HL-60 (cell line): Measurements from ENCODE around the gene PPM1F.

Experiments
- DNase-seq, 2 experiments: peaks; one replicate each; pipeline ENCODE4 v3.0.0-alpha.2; 2010 to 2020; ENCODE audit warnings: low read depth in 1 of 2, low spot score in 1 of 2
- H3K27ac ChIP-seq: fragments of 250-450 bp; sonication (Bioruptor Pico); replicated peaks from 2 replicates; pipeline ENCODE4 v1.5.1; 2020; ENCODE audit warnings: mild to moderate bottlenecking, moderate library complexity
- H3K27me3 ChIP-seq: fragments of 250-450 bp; sonication (Bioruptor Pico); 2 replicates; pipeline ENCODE4 v1.5.1; 2021; ENCODE audit warnings: mild to moderate bottlenecking, moderate library complexity; ENCODE audit not compliant: insufficient read depth, poor library complexity, severe bottlenecking
- H3K4me3 ChIP-seq: replicated peaks from 2 replicates; pipeline ENCODE4 v1.5.1; 2011; ENCODE audit warnings: mild to moderate bottlenecking, control low read depth, low read length; ENCODE audit not compliant: insufficient read depth
- GABPA ChIP-seq: IDR thresholded peaks from 2 replicates; pipeline ENCODE4 v1.6.1; 2012; ENCODE audit warnings: low read depth
- POLR2AphosphoS5 ChIP-seq: IDR thresholded peaks from 2 replicates; pipeline ENCODE4 v1.6.1; 2012; ENCODE audit warnings: low read depth
- SPI1 ChIP-seq: IDR thresholded peaks from 2 replicates; pipeline ENCODE4 v1.6.1; 2012; ENCODE audit warnings: low read depth, mild to moderate bottlenecking, borderline replicate concordance
- TF ChIP-seq, protein P1 (sequence below): IDR thresholded peaks from 2 replicates; pipeline ENCODE4 v1.6.1; 2012; ENCODE audit warnings: low read depth; ENCODE audit not compliant: insufficient replicate concordance
- TF ChIP-seq, protein P2 (sequence below): IDR thresholded peaks from one replicate; pipeline ENCODE4 v1.5.1; 2011; ENCODE audit warnings: low read length, control low read depth, inconsistent platforms; ENCODE audit not compliant: insufficient read depth

Gene PPM1F

DNA sequence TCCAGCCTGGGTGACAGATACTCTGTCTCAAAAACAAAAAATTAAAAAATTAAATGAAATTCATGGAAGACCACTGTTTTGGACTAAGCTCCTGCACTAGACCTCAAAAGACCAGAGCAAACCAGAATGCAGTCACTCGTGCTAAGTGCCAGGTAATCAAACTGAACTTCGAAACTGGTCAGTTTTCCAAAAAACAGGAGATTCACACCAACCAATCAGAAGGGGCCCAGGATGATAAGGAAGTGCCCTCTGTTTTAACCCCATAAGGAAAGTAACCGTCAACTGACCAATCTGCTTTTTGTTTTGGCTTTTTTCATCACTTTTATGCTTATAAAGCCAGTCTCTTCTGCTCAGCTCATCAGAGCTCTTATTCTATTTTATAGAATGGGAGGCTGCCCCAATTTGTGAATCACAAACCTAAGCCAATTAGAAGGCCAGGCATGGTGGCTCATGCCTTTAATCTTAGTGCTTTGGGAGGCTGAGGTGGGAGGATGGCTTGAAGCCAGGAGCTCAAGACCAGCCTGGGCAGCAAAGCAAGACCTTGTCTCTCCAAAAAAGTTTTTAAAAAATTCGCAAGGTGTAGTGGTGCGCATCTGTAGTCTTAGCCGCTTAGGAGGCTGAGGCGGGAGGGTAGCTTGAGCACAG, 40.1 kb upstream of the PPM1F start:
- Histone ChIP-seq H3K27me3 (no peaks in the 10 kb centered on the region), H3K27ac (no peak overlapping the region), H3K4me3 (no peak overlapping the region)
- DNase-seq: no peak
- no peak for TF ChIP-seq POLR2AphosphoS5
- TF ChIP-seq SPI1: no peak
- TF ChIP-seq, protein P1, sequence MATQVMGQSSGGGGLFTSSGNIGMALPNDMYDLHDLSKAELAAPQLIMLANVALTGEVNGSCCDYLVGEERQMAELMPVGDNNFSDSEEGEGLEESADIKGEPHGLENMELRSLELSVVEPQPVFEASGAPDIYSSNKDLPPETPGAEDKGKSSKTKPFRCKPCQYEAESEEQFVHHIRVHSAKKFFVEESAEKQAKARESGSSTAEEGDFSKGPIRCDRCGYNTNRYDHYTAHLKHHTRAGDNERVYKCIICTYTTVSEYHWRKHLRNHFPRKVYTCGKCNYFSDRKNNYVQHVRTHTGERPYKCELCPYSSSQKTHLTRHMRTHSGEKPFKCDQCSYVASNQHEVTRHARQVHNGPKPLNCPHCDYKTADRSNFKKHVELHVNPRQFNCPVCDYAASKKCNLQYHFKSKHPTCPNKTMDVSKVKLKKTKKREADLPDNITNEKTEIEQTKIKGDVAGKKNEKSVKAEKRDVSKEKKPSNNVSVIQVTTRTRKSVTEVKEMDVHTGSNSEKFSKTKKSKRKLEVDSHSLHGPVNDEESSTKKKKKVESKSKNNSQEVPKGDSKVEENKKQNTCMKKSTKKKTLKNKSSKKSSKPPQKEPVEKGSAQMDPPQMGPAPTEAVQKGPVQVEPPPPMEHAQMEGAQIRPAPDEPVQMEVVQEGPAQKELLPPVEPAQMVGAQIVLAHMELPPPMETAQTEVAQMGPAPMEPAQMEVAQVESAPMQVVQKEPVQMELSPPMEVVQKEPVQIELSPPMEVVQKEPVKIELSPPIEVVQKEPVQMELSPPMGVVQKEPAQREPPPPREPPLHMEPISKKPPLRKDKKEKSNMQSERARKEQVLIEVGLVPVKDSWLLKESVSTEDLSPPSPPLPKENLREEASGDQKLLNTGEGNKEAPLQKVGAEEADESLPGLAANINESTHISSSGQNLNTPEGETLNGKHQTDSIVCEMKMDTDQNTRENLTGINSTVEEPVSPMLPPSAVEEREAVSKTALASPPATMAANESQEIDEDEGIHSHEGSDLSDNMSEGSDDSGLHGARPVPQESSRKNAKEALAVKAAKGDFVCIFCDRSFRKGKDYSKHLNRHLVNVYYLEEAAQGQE: no peak
- TF ChIP-seq, protein P2, sequence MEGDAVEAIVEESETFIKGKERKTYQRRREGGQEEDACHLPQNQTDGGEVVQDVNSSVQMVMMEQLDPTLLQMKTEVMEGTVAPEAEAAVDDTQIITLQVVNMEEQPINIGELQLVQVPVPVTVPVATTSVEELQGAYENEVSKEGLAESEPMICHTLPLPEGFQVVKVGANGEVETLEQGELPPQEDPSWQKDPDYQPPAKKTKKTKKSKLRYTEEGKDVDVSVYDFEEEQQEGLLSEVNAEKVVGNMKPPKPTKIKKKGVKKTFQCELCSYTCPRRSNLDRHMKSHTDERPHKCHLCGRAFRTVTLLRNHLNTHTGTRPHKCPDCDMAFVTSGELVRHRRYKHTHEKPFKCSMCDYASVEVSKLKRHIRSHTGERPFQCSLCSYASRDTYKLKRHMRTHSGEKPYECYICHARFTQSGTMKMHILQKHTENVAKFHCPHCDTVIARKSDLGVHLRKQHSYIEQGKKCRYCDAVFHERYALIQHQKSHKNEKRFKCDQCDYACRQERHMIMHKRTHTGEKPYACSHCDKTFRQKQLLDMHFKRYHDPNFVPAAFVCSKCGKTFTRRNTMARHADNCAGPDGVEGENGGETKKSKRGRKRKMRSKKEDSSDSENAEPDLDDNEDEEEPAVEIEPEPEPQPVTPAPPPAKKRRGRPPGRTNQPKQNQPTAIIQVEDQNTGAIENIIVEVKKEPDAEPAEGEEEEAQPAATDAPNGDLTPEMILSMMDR: no peak

DNA sequence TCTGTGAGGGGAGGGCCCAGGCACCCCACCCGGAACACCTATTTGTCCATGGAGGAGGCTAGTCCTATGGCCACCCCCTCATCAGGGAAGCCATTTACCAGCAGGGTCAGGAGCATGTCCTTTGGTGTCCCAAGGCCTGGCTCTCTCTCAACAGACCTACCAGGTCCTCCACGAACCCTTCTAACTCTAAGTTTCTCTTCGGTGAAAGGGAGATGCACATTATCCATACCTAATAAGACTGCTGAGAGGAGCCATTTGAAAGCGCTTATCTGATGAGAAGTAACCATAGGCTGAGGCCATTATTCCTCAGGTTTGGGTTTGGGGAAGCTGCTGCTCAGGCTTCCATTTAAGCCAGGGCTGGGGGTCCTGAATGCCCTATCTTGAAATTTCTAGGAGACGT, 39.1 kb upstream of the PPM1F start:
- no peak for TF ChIP-seq GABPA
- TF ChIP-seq SPI1: no peak
- TF ChIP-seq, protein P1: no peak
- Histone ChIP-seq H3K27me3 (no peaks in the 10 kb centered on the region), H3K4me3 (no peak overlapping the region), H3K27ac (no peak overlapping the region)
- DNase-seq: no peak

DNA sequence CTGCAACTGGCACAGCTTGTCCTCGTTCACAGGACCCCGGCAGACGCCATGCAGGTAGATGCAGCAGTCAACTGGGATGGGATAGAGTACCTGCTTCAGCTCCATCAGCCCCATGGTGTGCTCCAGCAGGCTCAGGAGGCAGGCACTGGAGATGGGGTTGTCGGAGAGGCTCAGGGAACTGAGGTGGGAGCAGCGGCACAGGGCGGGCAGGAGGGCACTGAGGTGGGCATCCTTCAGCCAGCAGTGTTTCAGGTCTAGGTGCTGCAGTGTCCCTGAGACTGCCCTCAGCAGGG, 38.6 kb upstream of the PPM1F start:
- Histone ChIP-seq H3K4me3 (no peak overlapping the region), H3K27ac (no peak overlapping the region), H3K27me3 (no peaks in the 10 kb centered on the region)
- TF ChIP-seq, protein P1: no peak
- TF ChIP-seq POLR2AphosphoS5: no peak
- TF ChIP-seq, protein P2: no peak
- TF ChIP-seq SPI1: no peak
- no peak for TF ChIP-seq GABPA
- no peak for DNase-seq
